WTC11 (cell line): ENCODE measurements around the gene IL2RA.

ENCODE experiments used
- FOXJ3 ChIP-seq: sonication (generic); formaldehyde crosslinking; IDR thresholded peaks from 2 replicates; pipeline ENCODE4 v1.9.0; 2021; ENCODE audit warnings: missing genetic modification reagents, mild to moderate bottlenecking, borderline replicate concordance
- GRHL2 ChIP-seq: fragments of 250-450 bp; sonication (Bioruptor Pico); IDR thresholded peaks from 2 replicates; pipeline ENCODE4 v1.8.0; 2022; ENCODE audit warnings: mild to moderate bottlenecking, moderate library complexity; ENCODE audit not compliant: insufficient replicate concordance, severe bottlenecking
- JUN ChIP-seq: sonication (generic); formaldehyde crosslinking; IDR thresholded peaks from 2 replicates; pipeline ENCODE4 v1.8.0; 2023; ENCODE audit warnings: mild to moderate bottlenecking, missing genetic modification reagents
- NFATC4 ChIP-seq: fragments of 250-450 bp; sonication (Bioruptor Pico); IDR thresholded peaks from 2 replicates; pipeline ENCODE4 v1.9.0; 2021; ENCODE audit warnings: mild to moderate bottlenecking
- NFE2L1 ChIP-seq: sonication (generic); formaldehyde crosslinking; IDR thresholded peaks from 2 replicates; pipeline ENCODE4 v1.8.1; 2023; ENCODE audit warnings: missing genetic modification reagents
- NR1H2 ChIP-seq: sonication (generic); formaldehyde crosslinking; IDR thresholded peaks from 2 replicates; pipeline ENCODE4 v1.9.0; 2021; ENCODE audit warnings: mild to moderate bottlenecking, moderate library complexity, missing genetic modification reagents
- NR2C2 ChIP-seq: sonication (generic); formaldehyde crosslinking; IDR thresholded peaks from 2 replicates; pipeline ENCODE4 v1.8.0; 2022; ENCODE audit warnings: mild to moderate bottlenecking, missing genetic modification reagents
- TEAD1 ChIP-seq: sonication (generic); formaldehyde crosslinking; IDR thresholded peaks from 2 replicates; pipeline ENCODE4 v1.8.0; 2022; ENCODE audit warnings: mild to moderate bottlenecking, missing genetic modification reagents
- TF ChIP-seq, protein P1 (sequence below): fragments of 200-600 bp; IDR thresholded peaks from 2 replicates; pipeline ENCODE4 v1.8.0; 2022; ENCODE audit warnings: antibody characterized with exemption
- TF ChIP-seq, protein P2 (sequence below): fragments of 250-450 bp; sonication (Bioruptor Pico); IDR thresholded peaks from 2 replicates; pipeline ENCODE4 v2.1.2; 2022; ENCODE audit warnings: mild to moderate bottlenecking, moderate library complexity

DNA sequence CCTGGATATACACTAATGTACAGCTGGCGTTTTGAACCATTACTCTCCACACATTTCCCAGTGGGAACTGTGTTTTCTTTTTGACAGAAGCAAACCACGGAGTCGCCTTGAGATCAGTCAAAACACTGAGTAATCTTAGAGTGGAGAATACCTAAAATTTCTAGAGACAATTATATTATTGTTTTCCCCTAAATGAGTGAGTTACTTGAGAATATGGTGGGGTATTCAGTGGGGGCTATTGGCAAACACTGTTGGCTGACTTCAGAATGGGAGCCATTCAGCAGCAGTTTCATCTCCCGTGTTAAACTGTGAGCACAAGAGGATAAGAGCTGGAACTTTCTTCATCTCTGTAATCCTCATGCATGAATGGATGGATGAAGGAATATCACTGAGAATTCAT is 6.2 kb downstream of the IL2RA start:
- TF ChIP-seq NR1H2 (no peak), JUN (CRISPR knock-in tag) (no peak), FOXJ3 (CRISPR knock-in tag) (no peak), NFE2L1 (CRISPR knock-in tag) (no peak), TEAD1 (no peak), GRHL2 (no peak), NR2C2 (CRISPR knock-in tag) (no peak), NFATC4 (no peak)
- TF ChIP-seq, protein P1, sequence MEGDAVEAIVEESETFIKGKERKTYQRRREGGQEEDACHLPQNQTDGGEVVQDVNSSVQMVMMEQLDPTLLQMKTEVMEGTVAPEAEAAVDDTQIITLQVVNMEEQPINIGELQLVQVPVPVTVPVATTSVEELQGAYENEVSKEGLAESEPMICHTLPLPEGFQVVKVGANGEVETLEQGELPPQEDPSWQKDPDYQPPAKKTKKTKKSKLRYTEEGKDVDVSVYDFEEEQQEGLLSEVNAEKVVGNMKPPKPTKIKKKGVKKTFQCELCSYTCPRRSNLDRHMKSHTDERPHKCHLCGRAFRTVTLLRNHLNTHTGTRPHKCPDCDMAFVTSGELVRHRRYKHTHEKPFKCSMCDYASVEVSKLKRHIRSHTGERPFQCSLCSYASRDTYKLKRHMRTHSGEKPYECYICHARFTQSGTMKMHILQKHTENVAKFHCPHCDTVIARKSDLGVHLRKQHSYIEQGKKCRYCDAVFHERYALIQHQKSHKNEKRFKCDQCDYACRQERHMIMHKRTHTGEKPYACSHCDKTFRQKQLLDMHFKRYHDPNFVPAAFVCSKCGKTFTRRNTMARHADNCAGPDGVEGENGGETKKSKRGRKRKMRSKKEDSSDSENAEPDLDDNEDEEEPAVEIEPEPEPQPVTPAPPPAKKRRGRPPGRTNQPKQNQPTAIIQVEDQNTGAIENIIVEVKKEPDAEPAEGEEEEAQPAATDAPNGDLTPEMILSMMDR = no peak
- TF ChIP-seq, protein P2, sequence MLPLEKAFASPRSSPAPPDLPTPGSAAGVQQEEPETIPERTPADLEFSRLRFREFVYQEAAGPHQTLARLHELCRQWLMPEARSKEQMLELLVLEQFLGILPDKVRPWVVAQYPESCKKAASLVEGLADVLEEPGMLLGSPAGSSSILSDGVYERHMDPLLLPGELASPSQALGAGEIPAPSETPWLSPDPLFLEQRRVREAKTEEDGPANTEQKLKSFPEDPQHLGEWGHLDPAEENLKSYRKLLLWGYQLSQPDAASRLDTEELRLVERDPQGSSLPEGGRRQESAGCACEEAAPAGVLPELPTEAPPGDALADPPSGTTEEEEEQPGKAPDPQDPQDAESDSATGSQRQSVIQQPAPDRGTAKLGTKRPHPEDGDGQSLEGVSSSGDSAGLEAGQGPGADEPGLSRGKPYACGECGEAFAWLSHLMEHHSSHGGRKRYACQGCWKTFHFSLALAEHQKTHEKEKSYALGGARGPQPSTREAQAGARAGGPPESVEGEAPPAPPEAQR = no peak
